ENCODE data around the gene SEPTIN12.
"Not testable (repeated sequence)": the region's sequence is repeated elsewhere in the genome, so short reads cannot be mapped to it uniquely, and the experiment has no call there.

Gene SEPTIN12

GRCh38 chr16:4784444-4784987 lies 3.6 kb downstream of the SEPTIN12 start:
- not testable (repeated sequence) for DNase-seq (ENCODE audit: low read depth, low spot score)

- DNase-seq (ENCODE audit: low read depth, low spot score) = no peak
Measured at GRCh38 chr16:4783951-4784336, 4.2 kb downstream of the SEPTIN12 start.

GRCh38 chr16:4783251-4783950 lies 4.7 kb downstream of the SEPTIN12 start:
- no peak for DNase-seq (ENCODE audit: low read depth, low spot score)

GRCh38 chr16:4780235-4780634 lies 7.9 kb downstream of the SEPTIN12 start:
- no peak for DNase-seq (ENCODE audit: low read depth, low spot score)

GRCh38 chr16:4778050-4778392 lies 10.1 kb downstream of the SEPTIN12 start:
- no peak for DNase-seq (ENCODE audit: low read depth, low spot score)

GRCh38 chr16:4777339-4778049 lies 10.7 kb downstream of the SEPTIN12 start:
- no peak for DNase-seq (ENCODE audit: low read depth, low spot score)

GRCh38 chr16:4776141-4776705 lies 11.9 kb downstream of the SEPTIN12 start:
- no peak for DNase-seq (ENCODE audit: low read depth, low spot score)

GRCh38 chr16:4775005-4775404 lies 13.1 kb downstream of the SEPTIN12 start:
- DNase-seq (ENCODE audit: low read depth, low spot score) = no peak

GRCh38 chr16:4772351-4772750 lies 15.8 kb downstream of the SEPTIN12 start:
- DNase-seq (ENCODE audit: low read depth, low spot score) = no peak

GRCh38 chr16:4771646-4772045 lies 16.5 kb downstream of the SEPTIN12 start:
- no peak for DNase-seq (ENCODE audit: low read depth, low spot score)

GRCh38 chr16:4769306-4769638 lies 18.9 kb downstream of the SEPTIN12 start:
- DNase-seq (ENCODE audit: low read depth, low spot score) = no peak

- peak; percentile 62 for DNase-seq (ENCODE audit: low read depth, low spot score)
Measured at GRCh38 chr16:4768549-4769305, 19.4 kb downstream of the SEPTIN12 start.

- DNase-seq (ENCODE audit: low read depth, low spot score) = no peak
Measured at GRCh38 chr16:4767872-4768548, 20.1 kb downstream of the SEPTIN12 start.

GRCh38 chr16:4766875-4767628 lies 21.1 kb downstream of the SEPTIN12 start, which contains the start of gene ZNF500:
ZNF500 (minus strand) TSS chr16:4767162; CDS start chr16:4765978, 1,184 bp downstream.
- peak; percentile 90 for DNase-seq (ENCODE audit: low read depth, low spot score)

GRCh38 chr16:4765511-4766474 lies 22.4 kb downstream of the SEPTIN12 start:
- DNase-seq (ENCODE audit: low read depth, low spot score) = no peak

GRCh38 chr16:4763791-4764190 lies 24.4 kb downstream of the SEPTIN12 start:
- no peak for DNase-seq (ENCODE audit: low read depth, low spot score)

GRCh38 chr16:4762205-4762604 lies 25.9 kb downstream of the SEPTIN12 start:
- DNase-seq (ENCODE audit: low read depth, low spot score) = no peak

- DNase-seq (ENCODE audit: low read depth, low spot score) = no peak
Measured at GRCh38 chr16:4760221-4760910, 27.8 kb downstream of the SEPTIN12 start.

GRCh38 chr16:4755687-4756086 lies 32.5 kb downstream of the SEPTIN12 start:
- no peak for DNase-seq (ENCODE audit: low read depth, low spot score)
